ENCODE data around the gene PHF12. TPM values are rescaled to one million over a fixed set of nuclear protein-coding genes. Genes with fewer than 3 reads are reported as not detected.

The PHF12 gene
- total RNA-seq, 1 experiment from 2014 or later, result 35.7 TPM

- BruUV-seq (replicated peaks), result no TSS peak
- ChIA-PET RAD21 (ENCODE audit: low non-redundant PET in 1 of 2, low total read pairs in 2 of 2, uncharacterized antibody in 2 of 2, unreplicated experiment in 2 of 2) (no interaction called here), CTCF (interaction anchor here (1.4 kb wide), 1 partner anchor 159 kb away, joined by 4 read pairs; no protein-coding TSS in a partner anchor), POLR2A (no interaction called here)
- Histone ChIP-seq H3K27ac (ENCODE audit: low read depth, low read length) (no peak overlapping the region), H3K4me2 (ENCODE audit: low read length) (no peak overlapping the region), H3K36me3 (ENCODE audit: control insufficient read depth in 1 of 2, insufficient read depth in 2 of 2, low read length in 2 of 2) (no peaks in the 10 kb centered on the region), H3K9ac (ENCODE audit: low read length) (no peak overlapping the region), H3K27me3 (ENCODE audit: insufficient read depth, low read length) (0 out of 2 replicates have a peak, but pooled peaks cover 1% of the 10 kb centered on the region), H3K79me2 (ENCODE audit: insufficient read depth, low read length) (no peaks in the 10 kb centered on the region), H3K4me3 (replicated peaks in 1 of 2; ENCODE audit: low read depth in 1 of 2, low read length in 2 of 2) (no peak overlapping the region), H3K9me2 (ENCODE audit: insufficient read depth) (no peaks in the 10 kb centered on the region), H3K9me3 (ENCODE audit: control insufficient read depth in 1 of 2, insufficient read depth in 1 of 2, low read depth in 1 of 2, low read length in 2 of 2) (no peaks in the 10 kb centered on the region), H2AFZ (ENCODE audit: low read depth, low read length, poor library complexity, severe bottlenecking) (no peak overlapping the region), H3K4me1 (ENCODE audit: control insufficient read depth in 1 of 2, insufficient read depth in 2 of 2, low read length in 2 of 2) (peaks cover 7 to 14% of the 10 kb centered on the region in 2 experiments; a peak in 3 of 4 replicates), H4K20me1 (ENCODE audit: insufficient read depth) (no peaks in the 10 kb centered on the region)
- TF ChIP-seq ATF3 (IDR thresholded peaks at IDR 0.05) (no peak), ZFX (IDR thresholded peaks at IDR 0.05) (no peak), JUND (IDR thresholded peaks at IDR 0.05) (no peak), CTCF (IDR thresholded peaks at IDR 0.05 in 2 of 3, conservative IDR thresholded peaks at IDR 0.05 in 1 of 3; ENCODE audit: borderline replicate concordance in 1 of 3, insufficient read depth in 1 of 3, low read depth in 2 of 3, low read length in 2 of 3) (no peak), RAD21 (IDR thresholded peaks at IDR 0.05; ENCODE audit: low read depth) (no peak), ZNF274 (IDR thresholded peaks at IDR 0.05; ENCODE audit: low read depth, low read length) (no peak), EGR1 (IDR thresholded peaks at IDR 0.05; ENCODE audit: low read depth) (no peak), SIN3A (IDR thresholded peaks at IDR 0.05; ENCODE audit: low read depth) (no peak), POLR2AphosphoS5 (IDR thresholded peaks at IDR 0.05; ENCODE audit: low read depth, low read length) (no peak), EZH2phosphoT487 (IDR thresholded peaks at IDR 0.05; ENCODE audit: borderline replicate concordance) (no peak), YY1 (IDR thresholded peaks at IDR 0.05; ENCODE audit: extremely low read depth, insufficient replicate concordance, low read depth, low read length) (no peak), EZH2 (IDR thresholded peaks at IDR 0.05) (no peak), SP1 (IDR thresholded peaks at IDR 0.05; ENCODE audit: low read depth) (no peak), REST (IDR thresholded peaks at IDR 0.05; ENCODE audit: low read depth) (no peak), ELF1 (IDR thresholded peaks at IDR 0.05; ENCODE audit: borderline replicate concordance, low read depth) (no peak), SRF (IDR thresholded peaks at IDR 0.05; ENCODE audit: low read depth) (no peak), CBX3 (IDR thresholded peaks at IDR 0.05; ENCODE audit: low read depth) (no peak), TCF7L2 (IDR thresholded peaks at IDR 0.05; ENCODE audit: borderline replicate concordance, extremely low read depth, insufficient read depth, insufficient read length) (no peak), MAX (IDR thresholded peaks at IDR 0.05) (no peak)
- intact Hi-C loops (cut with micrococcal nuclease), result no loop called here
- DNase-seq (ENCODE audit: low read depth, low spot score), result no peak
- no peak for ATAC-seq
Measured at GRCh38 chr17:28956861-28957260, 5.5 kb upstream of the PHF12 start.
